Right hindlimb (tissue), 1 donor: ENCODE measurements around the gene RNFT2.
"Not testable (repeated sequence)": the region's sequence is repeated elsewhere in the genome, so short reads cannot be mapped to it uniquely, and the experiment has no call there.

Experiments
- DNase-seq: peaks from one replicate; pipeline ENCODE4 v3.0.0-alpha.2; 2018

The RNFT2 gene

DNA sequence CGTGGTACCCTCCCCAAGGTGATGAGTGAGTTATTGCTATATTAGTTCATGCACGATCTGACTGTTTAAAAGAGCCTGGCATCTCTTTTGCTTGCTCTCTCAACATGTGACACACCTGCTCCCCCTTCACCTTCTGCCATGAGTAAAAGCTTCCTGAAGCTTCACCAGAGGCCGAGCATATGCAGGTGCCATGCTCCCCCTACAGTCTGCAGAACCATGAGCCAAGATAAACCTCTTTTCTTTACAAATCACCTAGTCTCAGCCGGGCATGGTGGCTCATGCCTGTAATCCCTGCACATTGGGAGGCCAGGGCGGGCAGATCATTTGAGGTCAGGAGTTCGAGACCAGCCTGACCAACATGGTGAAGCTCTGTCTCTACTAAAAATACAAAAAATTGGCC is 61.8 kb downstream of the RNFT2 start:
- no peak for DNase-seq

DNA sequence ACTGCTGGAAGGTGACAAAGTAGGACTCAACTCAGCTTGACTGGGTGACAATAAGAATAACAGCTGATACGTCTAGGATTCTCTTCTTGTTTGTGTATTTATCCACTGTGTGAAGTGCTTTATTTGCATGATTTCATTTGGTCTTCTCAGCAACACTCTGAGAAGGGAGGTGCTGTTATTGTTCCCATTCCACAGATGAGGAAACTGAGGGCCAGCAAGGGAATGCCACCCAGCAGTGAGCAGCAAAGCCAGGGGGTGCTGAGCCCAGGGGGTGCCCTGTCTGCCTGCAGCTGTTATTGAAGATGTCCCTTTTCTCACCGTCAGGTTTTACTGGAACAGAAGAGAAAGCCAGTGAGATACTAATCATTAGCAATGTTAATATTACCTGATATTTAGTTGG is 62.8 kb downstream of the RNFT2 start:
- no peak for DNase-seq

DNA sequence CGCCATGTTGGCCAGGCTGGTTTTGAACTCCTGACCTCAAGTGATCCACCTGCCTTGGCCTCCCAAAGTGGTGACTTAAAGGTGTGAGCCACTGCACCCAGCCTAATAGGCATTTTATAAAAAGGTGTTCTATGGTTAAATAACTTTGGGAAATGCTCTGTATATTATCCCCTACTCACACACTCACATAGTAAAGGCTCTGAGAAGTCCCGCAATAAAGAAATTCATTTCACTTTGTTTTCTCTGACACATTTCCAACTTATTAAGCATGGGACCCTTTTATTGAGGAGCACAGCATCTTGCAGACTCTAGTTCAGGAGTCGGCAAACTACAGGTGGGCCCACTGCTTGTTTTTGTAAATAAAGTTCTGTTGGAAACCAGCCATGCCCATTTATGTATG is 63.9 kb downstream of the RNFT2 start:
- DNase-seq: no peak

DNA sequence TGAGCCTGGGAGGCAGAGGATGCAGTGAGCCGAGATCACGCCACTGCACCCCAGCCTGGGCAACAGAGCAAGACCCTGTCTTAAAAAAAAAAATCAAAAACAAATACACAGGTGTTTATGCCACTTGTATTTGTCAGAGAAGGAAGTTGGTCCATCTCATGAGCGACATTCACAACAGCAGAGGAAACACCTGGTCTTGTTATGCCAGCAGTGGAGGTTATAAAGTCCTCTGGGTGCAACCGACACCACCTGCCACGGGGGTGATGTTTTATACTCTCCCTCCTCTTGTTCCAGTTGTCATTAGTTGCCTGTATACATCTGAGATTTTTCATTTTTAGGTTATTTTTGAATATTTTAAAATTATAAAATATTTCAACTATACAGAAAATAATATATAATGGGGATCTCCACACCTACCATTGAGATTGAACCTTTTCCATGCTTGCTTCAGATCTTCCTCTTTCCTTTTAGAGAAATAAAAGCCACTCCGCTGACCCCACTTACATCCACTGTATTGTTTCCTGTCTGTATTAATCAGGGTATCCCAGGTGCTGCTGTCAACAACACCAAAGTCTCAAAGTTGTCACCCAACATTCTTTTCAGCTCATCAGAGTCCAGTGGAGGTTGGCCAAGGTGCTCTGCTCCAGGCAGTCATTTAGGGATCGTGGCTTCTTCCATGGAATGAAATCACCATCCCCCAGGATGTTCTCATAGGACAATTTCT is 65.1 kb downstream of the RNFT2 start:
- DNase-seq: no peak

DNA sequence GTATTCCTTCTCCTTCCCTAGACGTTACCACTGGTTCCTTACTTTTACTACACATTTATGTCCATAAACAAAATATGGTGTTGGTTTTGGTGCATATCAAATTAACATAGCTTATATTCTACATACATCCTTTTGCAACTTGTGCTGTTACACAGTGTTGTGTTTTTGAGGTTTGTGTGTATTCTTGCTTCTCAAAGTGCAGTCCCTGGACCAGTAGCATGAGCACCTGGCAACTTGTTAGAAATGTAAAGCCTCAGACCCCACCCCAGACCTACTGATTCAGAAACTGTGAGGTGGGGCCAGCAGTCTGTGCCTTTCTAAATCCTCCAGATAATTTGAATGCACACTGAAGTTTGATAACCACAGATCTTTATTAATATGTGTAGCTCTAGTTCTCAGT is 65.9 kb downstream of the RNFT2 start:
- no peak for DNase-seq

DNA sequence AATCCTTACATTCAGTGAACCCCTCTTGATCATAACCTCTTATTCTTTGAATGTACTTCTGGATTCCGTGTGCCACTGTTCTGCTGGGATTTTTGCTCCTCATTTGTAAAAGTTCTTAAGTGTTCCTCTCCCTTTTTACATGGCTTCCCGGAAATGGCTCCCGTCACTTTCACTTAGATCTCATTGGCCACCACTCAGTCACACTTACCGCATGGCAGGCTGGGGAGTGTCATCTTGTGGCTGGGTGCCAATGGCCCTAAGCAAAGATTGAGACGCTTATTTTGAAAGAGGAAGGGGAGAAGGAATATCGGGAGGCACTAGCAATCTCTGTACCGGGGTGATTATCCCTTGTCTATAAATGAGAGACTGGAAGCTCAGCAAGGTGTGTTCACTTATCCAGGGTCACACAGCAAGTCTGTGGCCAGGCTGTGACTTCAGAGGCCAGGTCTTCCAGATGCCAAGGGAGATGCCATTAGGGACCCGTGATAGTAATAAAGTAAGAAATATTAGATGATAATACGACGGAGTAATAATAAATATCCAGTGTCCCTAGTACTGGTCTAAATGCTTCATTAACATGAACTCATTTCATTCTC is 68.8 kb downstream of the RNFT2 start:
- DNase-seq: no peak

DNA sequence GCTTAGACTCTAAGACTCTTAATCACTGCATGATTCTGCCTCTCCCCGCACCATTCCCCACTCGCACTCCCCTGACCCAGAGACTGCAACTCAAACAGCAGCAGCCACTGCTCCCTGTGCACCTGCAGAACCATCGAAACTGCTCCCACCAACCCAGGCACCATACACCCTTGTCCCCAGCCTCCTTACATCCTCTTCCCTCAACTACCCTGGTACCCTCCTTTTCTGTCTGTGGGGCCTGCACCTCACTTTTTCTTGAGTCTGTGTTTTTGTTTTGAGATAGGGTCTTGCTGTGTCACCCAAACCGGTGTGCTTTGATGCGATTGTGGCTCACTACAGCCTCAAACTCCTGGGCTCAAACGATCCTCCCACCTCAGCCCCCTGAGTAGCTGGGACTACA is 69.4 kb downstream of the RNFT2 start:
- no peak for DNase-seq

DNA sequence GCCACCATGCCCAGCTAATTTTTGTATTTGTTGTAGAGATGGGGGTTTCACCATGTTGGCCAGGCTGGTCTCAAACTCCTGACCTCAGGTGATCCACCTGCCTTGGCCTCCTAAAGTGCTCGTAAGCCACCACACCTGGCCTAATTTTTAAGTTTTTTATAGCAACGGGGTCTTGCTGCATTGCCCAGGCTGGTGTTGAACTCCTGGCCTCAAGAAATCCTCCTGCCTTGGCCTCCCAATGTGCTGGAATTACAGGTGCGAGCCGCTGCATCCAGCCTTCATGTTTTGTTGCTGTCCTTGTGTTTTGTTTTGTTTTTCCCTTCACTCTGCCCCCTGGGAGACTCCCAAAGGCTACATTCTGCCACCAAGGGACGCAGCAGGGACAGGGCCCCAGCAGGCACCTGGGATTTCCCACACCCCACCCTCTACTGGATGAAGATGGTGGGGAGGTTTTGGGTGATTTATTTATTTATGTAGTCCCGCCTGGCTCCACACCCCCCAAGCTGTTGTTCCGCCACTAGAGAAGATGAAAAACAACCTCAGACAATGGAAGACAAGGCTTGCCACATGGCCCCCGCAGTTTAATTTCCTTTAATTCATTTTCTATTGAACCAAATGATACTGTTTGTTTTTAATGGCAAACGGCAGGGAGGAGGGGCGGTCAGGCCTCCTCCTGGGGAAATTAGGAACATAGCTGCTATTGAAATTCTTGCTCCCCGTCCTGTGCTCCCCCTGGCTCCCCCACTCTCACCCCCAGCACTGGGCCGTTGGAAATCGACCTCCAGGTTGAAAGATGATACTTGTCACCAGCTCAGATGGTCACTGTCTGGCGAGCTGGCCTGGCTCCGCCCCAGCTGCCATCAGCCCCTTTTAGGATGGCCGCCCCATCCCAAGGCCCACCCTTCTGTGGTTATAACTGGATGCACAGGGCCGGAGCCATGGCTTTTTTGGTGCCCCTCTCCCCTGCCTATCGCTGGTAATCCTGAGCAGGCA is 70.3 kb downstream of the RNFT2 start:
- DNase-seq: no peak

DNA sequence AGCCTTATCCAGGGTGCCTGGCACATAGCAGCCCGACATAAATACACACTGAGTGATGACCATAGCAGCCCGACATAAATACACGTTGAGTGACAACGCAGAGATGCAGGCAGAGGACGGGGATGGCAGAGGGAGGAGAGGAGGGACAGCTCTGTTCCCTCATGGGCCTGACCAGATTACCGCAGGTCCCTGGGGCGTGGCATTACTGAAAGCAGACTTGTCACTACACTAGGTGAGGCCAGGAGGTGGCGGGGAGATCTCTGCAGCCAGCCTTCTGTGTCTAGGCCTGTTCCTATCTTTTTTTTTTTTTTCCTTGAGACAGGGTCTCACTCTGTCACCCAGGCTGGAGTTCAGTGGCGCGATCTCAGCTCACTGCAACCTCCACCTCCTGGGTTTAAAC is 74.1 kb downstream of the RNFT2 start:
- no peak for DNase-seq

DNA sequence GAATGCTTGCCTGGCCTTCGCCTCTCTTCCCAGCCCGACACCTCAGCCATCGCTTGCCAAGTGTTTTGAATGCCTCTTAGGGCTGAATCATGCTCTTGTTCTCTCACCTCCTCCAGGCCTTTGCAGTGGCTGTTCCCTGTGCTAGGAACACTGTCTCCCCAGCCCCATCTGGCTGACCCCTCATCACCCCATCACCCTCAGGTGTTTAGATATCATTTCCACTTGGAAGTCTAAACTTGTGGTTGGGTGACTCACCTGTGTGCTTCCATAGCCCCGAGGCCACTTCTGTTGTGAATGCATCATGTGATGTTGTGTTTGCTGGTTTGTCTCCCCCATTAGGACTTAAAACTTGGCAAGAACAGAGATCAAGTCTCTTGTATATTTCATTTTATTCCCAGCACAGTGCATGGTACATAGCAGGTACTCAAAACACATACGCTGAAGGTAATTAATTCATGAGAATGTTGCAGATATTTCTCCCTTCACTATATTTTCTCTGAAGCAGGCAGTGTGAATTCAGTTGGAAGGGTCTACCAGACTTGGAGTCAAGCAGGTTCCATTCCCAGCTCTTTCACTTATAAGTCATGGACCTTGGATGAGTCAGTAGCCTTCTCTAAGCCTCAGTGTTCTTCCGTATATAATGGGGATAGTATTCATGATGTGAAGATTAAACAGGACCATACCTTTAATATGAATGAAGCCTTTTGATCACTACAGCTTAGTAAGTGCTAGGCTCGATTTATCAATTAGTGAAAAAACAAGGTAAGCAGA is 75.3 kb downstream of the RNFT2 start:
- no peak for DNase-seq

DNA sequence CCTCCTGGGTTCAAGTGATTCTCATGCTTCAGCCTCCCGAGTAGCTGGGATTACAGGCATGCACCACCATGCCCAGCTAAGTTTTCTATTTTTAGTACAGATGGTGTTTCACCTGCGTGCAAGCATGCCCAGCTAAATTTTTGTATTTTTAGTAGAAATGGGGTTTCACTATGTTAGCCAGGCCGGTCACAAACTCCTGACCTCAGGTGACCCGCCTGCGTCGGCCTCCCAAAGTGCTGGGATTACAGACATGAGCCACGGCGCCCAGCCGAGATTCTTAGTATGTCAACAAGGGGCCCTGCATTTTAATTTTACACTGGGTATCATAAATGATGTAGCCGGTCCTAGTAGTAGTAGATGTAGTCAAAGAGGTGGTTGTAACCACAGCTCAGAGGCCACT is 76.7 kb downstream of the RNFT2 start:
- not testable (repeated sequence) for DNase-seq

DNA sequence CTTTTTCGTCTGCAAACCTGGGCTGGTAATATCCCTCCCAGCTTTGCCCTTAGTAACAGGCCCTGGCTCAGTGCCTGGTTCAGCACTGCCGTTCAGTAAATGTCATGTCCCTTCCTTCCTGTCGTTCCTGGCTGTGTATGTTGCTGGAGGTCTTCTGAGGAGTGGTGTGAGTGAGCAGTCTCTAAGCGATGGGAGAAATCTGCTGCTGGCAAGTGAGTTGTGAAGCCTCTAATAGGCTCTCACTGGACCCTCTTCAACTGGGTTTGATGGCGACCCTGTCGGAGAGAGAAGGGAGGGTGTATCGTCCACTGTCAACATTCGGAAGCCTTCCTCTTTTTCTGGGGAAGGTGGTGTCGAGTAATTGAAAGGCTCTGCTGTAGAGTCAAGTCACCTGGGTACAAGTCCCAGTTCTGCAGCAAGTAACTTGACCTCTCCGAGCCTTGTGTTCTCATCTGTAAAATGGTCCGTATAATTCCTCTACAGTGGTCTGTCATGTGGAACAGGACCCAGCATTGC is 80.3 kb downstream of the RNFT2 start:
- peak; percentile 35 for DNase-seq

DNA sequence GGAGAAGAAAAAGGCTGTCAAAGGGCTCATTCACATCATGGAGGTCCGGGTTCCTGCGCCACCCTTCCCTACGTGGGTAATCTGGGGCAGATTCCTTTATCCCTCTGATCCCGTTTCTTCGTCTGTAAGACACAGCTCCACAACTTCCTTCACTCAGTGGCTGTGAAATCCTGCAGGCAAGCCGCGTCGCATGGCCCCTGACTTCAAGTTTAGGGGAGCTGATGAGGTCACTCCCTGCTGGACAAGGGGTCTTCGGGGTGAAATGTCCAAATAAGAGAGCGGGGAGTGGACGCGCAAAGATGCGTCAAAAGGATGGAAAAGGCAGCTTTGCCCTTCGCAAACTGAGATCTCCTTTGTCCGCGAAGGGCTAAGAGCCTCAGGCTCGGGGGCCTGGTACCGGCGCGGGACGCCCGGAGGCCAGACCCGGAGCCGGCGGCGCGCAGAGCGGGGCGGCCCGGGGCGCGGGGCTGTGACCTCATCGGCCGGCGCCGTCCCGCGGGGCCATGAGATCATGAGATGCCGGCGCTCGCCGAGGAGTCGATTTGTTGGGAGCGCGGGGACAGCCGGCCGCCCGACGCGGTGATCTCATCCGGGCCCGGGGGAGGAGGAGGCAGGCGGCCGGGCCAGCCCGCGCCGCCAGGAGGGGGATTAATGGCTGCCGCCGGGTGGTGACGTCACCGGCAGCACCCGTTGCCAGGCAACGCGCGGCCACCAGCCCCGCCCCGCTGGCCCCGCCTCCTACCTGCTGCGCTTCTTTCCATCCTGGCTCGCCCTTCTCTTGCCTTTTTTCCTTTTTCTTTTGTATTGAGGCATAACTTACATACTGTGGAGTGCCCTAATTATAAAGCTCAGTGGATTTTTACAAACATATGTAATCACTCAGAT is 81.1 kb downstream of the RNFT2 start:
- peak; percentile 93 for DNase-seq

DNA sequence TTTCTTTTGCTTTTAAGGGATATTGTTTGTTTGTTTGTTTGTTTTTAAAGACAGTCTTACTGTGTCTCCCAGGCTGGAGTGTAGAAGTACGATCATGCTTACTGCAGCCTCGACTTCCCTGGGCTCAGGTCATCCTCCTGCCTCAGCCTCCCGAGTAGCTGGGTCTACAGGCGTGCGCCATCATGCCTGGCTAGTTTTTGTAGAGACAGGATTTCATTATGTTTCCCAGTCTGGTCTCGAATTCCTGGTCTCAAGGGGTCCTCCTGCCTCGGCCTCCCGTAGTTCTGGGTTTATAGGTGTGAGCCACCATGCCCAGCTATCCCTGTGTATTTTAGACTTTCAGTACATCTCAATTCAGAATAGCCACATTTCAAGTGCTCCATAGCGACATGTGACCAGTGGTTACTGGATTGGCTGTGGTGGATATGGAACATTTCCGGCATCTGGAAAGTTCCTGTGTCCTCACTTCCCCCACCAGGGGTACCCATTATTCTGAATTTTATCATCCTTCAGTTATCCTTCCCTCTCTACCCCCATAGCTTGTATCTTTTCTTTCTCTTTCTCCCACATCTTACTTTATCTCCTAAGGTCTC is 82.0 kb downstream of the RNFT2 start:
- no peak for DNase-seq

DNA sequence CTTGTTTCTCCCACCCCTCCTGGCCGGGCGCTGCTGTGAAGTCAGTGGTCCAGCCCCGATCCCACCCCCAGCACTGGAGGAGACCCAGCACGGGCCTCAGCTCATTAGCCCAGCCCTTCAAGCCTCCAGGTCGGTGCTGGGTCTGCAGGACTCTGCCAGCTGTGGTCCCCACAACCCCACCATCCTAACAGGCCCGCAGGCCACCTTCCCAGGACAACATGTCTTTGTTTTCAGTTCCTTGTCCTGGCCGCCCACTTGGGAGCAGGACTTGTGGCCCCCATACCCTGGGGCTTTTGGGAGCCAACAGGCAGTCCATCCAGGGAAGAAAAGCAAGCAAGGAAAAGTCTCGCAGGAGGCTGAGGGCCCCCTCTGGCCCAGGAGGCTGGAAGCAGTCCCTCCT is 83.2 kb downstream of the RNFT2 start:
- DNase-seq: no peak

DNA sequence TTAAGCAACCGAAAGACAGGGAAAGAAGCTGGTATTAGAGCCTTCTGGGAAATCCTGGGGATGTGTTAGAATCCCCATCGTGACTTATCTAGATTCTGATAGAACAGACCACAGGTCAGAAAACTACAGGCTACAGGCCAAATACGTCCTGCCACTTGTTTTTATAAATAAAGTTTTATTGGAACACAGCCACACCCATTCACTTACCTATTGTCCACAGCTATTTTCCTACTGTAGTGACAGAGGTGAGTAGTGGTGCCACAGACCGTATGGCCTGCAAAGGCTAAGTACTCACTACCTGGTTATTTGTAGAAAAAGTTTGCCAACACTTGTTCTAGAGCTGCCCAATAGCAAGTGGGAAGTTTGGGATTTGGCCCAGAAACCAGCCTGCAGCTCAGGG is 89.3 kb downstream of the RNFT2 start:
- no peak for DNase-seq

DNA sequence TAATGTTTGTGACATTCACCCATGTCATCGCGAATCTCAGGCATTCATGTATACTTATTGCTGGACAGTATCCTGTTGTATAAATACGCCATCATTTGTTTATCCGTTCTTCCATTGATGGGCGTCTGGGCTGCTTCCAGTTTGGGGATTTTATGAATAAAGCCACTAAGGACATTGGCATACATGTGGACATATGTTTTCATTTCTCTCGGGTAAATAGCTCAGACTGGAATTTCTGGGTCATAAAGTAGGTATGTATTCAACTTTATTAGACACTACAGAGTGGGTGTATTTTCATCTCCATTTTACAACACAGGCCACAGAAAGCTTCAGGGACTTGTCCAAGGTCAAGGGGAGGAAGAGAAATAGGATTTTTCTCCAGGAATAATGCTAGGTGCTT is 94.2 kb downstream of the RNFT2 start:
- DNase-seq: no peak

DNA sequence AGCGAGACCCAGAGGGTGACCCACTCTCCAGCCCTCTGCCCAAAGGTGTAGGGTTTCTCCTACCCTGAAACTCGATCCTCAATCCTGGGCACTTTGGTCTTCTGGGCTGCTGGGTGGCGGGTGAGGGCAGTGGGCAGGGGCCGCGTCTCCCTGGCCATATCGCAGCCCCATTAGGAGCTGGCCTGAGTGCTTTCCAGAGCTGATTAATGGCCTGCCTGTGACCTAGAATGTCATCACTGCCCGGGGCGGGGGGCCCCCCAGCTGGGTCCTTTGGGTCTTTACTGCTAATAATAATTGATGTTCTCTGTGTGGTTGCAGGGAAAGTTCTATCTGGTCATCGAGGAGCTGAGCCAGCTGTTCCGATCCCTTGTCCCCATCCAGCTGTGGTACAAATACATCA is 95.4 kb downstream of the RNFT2 start:
- no peak for DNase-seq

DNA sequence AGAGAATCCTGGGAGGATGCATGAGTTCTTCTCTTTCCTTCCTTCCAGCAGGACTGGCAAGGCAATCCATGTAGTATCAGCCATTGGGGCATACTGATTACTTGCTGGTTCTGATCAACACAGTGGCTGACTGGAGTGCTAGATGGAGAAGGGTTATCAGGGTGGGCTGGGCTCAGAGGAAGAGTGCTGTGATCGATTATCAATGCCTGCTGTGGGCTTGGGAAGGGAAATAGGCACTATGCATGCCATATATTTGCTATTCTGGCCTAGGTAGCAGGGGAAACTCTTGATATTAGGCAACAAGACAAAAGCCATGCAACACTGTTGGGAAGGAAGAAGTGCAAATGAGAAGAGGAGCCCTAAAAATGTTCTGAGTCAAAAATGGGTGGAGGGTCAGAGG is 97.4 kb downstream of the RNFT2 start:
- no peak for DNase-seq

DNA sequence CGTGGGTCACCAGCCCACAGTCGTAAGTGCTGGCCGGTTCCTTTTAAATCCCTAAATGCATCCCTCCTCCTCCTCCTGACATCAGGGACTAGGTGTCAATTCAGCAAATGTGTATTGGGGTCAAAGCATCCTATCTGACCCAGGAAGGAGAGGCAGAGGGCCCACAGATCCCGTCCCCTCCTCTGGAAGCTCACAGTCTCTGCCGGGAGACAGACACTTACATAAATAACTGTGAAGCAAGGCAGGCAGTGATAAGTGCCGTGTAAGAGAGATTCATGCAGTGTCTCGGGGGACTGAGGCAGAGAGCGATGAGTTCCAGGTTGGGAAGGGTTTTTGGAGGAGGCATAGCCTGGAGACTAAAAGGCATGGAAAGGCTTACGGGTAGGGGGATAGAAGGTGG is 99.0 kb downstream of the RNFT2 start:
- DNase-seq: no peak

DNA sequence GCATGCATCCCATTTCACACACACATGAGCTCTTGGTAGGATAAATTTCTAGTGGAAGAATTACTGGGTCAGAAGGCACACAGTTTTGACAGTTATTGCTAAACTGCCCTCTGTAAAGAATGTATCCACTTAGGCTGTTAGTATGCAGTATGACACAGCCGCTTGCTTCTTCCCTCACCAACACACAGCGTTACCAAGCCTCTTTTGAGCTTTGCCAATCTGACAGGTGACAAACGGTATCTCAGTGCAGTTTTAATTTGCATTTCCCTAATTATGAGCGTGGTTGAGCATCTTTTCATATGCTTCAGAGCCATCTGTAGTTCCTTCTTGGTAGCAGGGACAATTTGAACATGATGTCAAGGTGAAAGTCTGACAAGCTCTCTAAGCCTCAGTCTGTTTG is 100.2 kb downstream of the RNFT2 start:
- DNase-seq: no peak
